ENCODE data around the gene EIF4E2.

EIF4E2 gene

DNA sequence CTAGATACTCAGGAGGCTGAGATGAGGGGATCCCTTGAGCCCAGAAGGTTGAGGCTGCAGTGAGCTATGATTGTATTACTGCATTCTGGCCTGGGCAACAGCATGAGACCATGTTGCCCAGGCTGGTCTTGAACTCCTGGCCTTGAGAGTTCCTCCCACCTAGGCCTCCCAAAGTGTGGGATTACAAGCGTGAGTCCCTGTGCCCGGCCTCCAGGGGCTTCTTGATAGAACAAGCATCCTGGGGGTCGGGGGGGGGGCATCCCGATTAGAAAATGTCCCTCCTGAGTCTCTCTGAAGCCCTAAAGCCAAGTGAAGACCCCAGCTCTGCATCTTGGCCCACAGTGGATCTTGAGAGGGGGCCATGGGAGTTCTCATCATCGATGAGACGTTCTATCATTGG, 60.6 kb downstream of the EIF4E2 start:
- TF ChIP-seq, protein P1, sequence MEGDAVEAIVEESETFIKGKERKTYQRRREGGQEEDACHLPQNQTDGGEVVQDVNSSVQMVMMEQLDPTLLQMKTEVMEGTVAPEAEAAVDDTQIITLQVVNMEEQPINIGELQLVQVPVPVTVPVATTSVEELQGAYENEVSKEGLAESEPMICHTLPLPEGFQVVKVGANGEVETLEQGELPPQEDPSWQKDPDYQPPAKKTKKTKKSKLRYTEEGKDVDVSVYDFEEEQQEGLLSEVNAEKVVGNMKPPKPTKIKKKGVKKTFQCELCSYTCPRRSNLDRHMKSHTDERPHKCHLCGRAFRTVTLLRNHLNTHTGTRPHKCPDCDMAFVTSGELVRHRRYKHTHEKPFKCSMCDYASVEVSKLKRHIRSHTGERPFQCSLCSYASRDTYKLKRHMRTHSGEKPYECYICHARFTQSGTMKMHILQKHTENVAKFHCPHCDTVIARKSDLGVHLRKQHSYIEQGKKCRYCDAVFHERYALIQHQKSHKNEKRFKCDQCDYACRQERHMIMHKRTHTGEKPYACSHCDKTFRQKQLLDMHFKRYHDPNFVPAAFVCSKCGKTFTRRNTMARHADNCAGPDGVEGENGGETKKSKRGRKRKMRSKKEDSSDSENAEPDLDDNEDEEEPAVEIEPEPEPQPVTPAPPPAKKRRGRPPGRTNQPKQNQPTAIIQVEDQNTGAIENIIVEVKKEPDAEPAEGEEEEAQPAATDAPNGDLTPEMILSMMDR (IDR thresholded peaks at IDR 0.05; ENCODE audit: borderline replicate concordance, insufficient read depth, low read depth, low read length) = no peak
- H3K4me3 ChIP-seq (ENCODE audit: low read depth, low read length) = no peak overlapping the region

DNA sequence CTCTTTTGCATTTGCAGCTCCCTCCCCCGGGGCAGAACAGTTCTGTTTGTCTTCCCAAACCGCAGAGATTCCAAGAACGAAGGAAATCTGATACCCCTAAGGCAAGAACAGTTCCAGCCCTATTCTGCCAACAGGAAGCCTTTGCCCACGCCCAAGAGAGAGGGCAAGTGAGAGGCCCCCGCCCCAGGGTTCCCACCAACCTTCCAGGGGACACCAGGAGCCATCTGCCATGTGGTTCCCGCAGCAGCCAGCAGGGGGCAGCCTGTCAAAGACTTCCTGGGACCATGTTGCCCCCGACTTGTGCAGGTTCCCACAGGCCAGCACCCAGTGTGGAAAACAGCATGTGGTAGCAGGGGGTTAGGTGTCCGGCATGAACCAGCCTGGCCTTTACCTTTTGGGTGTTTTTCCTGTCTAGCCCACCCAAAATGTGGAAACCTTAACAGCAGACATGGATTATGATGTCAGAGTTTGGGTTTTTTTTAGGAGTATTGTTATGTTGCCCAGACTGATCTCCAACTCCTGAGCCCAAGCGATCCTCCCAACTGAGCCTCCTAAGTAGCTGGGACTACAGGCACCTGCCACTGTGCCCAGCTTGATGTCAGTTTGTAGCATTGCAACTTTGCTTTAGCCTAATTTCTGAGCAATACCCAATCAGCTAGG, 61.2 kb downstream of the EIF4E2 start:
- no peak overlapping the region for H3K4me3 ChIP-seq (ENCODE audit: low read depth, low read length)
- TF ChIP-seq, protein P1 (IDR thresholded peaks at IDR 0.05; ENCODE audit: borderline replicate concordance, insufficient read depth, low read depth, low read length) = peak; percentile 95

DNA sequence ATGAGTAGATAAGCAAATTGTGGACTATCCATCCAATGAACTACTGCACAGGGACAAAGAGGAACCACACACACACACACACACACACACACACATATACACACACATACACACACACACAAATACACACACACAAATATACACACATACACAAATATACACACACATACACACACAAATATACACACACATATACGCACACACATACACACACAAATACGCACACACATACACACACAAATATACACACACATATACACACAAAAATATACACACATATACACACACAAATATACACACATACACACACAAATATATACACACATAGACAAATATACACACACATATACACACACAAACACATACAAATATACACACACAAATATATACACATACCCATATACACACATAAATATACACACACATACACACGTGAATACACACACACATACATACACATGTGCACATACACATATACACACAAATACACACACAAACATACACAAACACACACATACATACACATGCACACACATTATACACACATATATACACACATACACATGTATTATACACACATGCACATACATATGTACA, 63.1 kb downstream of the EIF4E2 start:
- TF ChIP-seq, protein P1 (IDR thresholded peaks at IDR 0.05; ENCODE audit: borderline replicate concordance, insufficient read depth, low read depth, low read length) = no peak
- H3K4me3 ChIP-seq (ENCODE audit: low read depth, low read length) = no peak overlapping the region

DNA sequence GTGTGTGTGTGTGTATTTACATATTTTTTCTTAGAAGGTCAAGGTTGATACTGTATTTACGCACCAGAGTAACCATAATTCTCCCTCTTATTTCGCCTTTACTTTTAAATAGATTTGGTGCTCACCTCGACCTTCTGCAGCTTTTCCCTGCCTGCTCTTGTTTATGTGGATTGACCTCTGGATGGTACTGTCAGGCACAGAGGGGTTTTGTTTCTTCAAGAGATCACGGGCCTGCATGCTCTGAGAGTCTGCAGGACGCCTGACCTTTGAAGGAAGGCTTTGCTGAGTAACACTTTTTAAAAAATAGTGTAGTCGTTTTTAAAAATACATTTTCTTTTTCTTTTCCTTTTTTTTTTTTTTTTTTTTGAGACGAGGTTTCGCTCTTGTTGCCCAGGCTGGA, 64.8 kb downstream of the EIF4E2 start:
- TF ChIP-seq, protein P1 (IDR thresholded peaks at IDR 0.05; ENCODE audit: borderline replicate concordance, insufficient read depth, low read depth, low read length) = no peak
- no peak overlapping the region for H3K4me3 ChIP-seq (ENCODE audit: low read depth, low read length)

Data from GM12875 (cell line).